OCI-LY7 (cell line): Measurements from ENCODE around the gene DAB1.

Experiments used
- CTCF ChIP-seq: fragments of 200-600 bp; sonication (generic); conservative IDR thresholded peaks from 2 replicates; pipeline ENCODE4 v1.5.1; 2014; ENCODE audit warnings: mild to moderate bottlenecking, antibody characterized with exemption, low read length, moderate library complexity, mixed read lengths
- EZH2phosphoT487 ChIP-seq: fragments of 200-600 bp; sonication (generic); IDR thresholded peaks from 2 replicates; pipeline ENCODE4 v1.6.1; 2018; ENCODE audit warnings: low read depth, borderline replicate concordance, mild to moderate bottlenecking, mixed run types, antibody characterized with exemption, low read length, moderate library complexity, mixed read lengths

GRCh38 chr1:56958526-56958925 is 465.3 kb downstream of the DAB1 start:
- TF ChIP-seq CTCF (no peak), EZH2phosphoT487 (no peak)
